Effector memory CD4-positive, alpha-beta T cell (primary cell): ENCODE measurements around the gene FBXO34.

Experiments
- DNase-seq, 3 donors: peaks; one replicate each; pipeline ENCODE4 v3.0.0-alpha.2; 2020
- H3K27ac ChIP-seq: 2 replicates; pipeline ENCODE4 v1.7.0; 2013; ENCODE audit warnings: mild to moderate bottlenecking, low read length, moderate library complexity; ENCODE audit not compliant: insufficient read depth, poor library complexity, severe bottlenecking
- H3K27me3 ChIP-seq: replicated peaks from 2 replicates; pipeline ENCODE4 v1.7.0; 2013; ENCODE audit warnings: mild to moderate bottlenecking, low read length; ENCODE audit not compliant: insufficient read depth, control insufficient read depth, poor library complexity, severe bottlenecking
- H3K36me3 ChIP-seq: 2 replicates; pipeline ENCODE4 v1.7.0; 2013; ENCODE audit warnings: mild to moderate bottlenecking, low read length, moderate library complexity; ENCODE audit not compliant: control insufficient read depth, insufficient read depth
- H3K4me1 ChIP-seq: 2 replicates; pipeline ENCODE4 v1.7.0; 2013; ENCODE audit warnings: low read length, mild to moderate bottlenecking; ENCODE audit not compliant: control insufficient read depth, insufficient read depth, poor library complexity, severe bottlenecking
- H3K4me3 ChIP-seq: 2 replicates; pipeline ENCODE4 v1.7.0; 2013; ENCODE audit warnings: low read length, low read depth, mild to moderate bottlenecking; ENCODE audit not compliant: insufficient read depth, poor library complexity, severe bottlenecking
- H3K9me3 ChIP-seq: 2 replicates; pipeline ENCODE4 v1.7.0; 2013; ENCODE audit warnings: mild to moderate bottlenecking, low read length, moderate library complexity; ENCODE audit not compliant: control insufficient read depth
- total RNA-seq, 3 donors: gene quantifications; one replicate each; lab custom pipeline; 2026; lab: John Stamatoyannopoulos, UW

The FBXO34 gene
- 55.9 to 72.8 (median 63.1) reads per million in 3 donors for total RNA-seq

DNA sequence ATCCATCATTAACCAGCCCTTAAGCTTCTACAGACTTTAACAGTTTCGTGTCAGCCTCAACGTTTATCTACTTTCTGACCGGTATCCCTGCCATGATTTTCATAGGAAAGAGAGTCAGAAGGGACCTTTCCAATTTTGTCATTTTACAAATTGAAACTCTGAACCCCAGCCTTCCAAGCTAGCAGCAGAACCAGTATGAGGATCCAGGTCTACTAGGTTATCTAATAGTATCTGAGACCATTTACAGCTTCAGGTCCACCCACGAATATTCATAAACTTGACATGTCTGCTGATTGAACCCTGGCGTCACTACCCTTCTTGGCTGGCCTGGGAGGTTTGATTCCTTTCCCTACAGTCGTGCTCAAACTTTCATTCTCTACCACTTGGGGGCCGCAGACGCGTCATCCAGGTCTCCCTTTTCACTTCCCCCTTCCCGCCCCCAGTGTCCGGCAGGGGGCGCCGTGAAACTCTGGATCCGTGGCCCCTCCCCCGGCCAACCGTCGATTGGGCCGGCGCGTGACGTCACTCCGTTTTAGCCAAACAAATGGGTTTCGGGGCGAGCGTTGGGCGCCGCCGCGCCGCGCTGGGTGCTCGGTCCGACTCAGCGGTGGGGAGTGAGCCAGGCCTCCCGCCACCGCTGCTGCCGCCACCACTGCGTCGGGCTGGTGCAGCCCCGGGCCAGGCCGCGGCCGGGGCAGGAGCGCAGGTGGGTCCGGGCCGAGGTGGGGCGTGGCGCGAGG is at the start of gene FBXO34:
Gene FBXO34 (plus strand): TSS at position 590 of the 740 bp plus-strand sequence. CDS start 78,970 bp downstream, outside the sequence.
- no peaks in the 10 kb centered on the region for H3K27me3 ChIP-seq
- peak within 1 kb of the TSS; percentile 96 for H3K4me3 ChIP-seq
- peaks cover 8% of the 10 kb centered on the region for H3K4me1 ChIP-seq
- peak; percentile 99 for DNase-seq
- H3K36me3 ChIP-seq = no peaks in the 10 kb centered on the region
- no peaks in the 10 kb centered on the region for H3K9me3 ChIP-seq
- H3K27ac ChIP-seq = peak within 1 kb of the TSS; percentile 83

- Histone ChIP-seq H3K27me3 (peaks cover 3% of the 10 kb centered on the region), H3K4me1 (no peaks in the 10 kb centered on the region), H3K36me3 (no peaks in the 10 kb centered on the region), H3K4me3 (no peak overlapping the region), H3K27ac (no peak overlapping the region), H3K9me3 (peaks cover 6% of the 10 kb centered on the region)
- no peak for DNase-seq
Measured at GRCh38 chr14:55221968-55222367, 49.3 kb upstream of the FBXO34 start.

- no peaks in the 10 kb centered on the region for H3K36me3 ChIP-seq
- no peak overlapping the region for H3K27ac ChIP-seq
- H3K4me3 ChIP-seq = no peak overlapping the region
- H3K27me3 ChIP-seq = peaks cover 3% of the 10 kb centered on the region
- H3K9me3 ChIP-seq = peaks cover 10% of the 10 kb centered on the region
- no peak for DNase-seq
- no peaks in the 10 kb centered on the region for H3K4me1 ChIP-seq
Measured at GRCh38 chr14:55223364-55223763, 47.9 kb upstream of the FBXO34 start.

DNA sequence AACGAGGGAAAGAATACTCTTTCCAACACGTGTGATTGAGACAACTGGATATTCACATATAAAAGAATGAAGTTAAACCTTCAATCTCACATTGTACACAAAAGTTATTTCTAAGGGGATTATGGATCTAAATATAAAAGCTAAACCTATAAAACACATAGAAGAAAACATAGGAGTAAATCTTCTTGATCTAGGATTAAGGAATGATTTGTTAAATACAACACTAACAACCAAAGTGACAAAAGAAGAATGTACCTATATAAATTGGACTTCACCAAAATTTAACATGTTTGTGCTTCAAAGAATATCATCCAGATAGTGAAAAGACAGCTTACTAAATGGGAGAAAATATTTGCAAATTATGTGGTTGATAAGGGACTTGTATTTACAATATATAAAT is 43.0 kb upstream of the FBXO34 start:
- Histone ChIP-seq H3K36me3 (no peaks in the 10 kb centered on the region), H3K4me3 (no peak overlapping the region), H3K27me3 (peaks cover 3% of the 10 kb centered on the region), H3K27ac (no peak overlapping the region), H3K4me1 (no peaks in the 10 kb centered on the region), H3K9me3 (peaks cover 10% of the 10 kb centered on the region)
- DNase-seq = no peak

DNA sequence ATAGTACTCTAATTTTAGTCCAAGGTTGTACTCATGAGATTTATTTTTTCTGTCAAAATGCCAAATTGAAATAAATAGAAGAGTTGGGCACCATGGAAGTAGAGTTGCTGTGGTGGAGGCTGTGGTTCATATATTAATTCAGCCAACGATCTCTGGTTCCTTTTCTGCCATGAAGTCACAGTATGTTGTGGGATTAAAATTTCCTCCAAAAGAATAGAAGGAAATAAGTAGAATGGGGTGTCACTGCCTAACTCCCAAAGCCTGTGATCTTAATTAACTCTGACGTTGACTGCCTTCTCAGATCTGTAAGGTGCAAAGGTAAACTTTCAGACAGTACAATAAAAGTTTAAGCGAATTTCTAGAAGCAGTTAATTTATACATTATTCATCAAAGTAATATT is 37.6 kb upstream of the FBXO34 start:
- DNase-seq = no peak
- Histone ChIP-seq H3K9me3 (no peaks in the 10 kb centered on the region), H3K4me3 (no peak overlapping the region), H3K4me1 (no peaks in the 10 kb centered on the region), H3K36me3 (no peaks in the 10 kb centered on the region), H3K27ac (no peak overlapping the region), H3K27me3 (no peaks in the 10 kb centered on the region)

DNA sequence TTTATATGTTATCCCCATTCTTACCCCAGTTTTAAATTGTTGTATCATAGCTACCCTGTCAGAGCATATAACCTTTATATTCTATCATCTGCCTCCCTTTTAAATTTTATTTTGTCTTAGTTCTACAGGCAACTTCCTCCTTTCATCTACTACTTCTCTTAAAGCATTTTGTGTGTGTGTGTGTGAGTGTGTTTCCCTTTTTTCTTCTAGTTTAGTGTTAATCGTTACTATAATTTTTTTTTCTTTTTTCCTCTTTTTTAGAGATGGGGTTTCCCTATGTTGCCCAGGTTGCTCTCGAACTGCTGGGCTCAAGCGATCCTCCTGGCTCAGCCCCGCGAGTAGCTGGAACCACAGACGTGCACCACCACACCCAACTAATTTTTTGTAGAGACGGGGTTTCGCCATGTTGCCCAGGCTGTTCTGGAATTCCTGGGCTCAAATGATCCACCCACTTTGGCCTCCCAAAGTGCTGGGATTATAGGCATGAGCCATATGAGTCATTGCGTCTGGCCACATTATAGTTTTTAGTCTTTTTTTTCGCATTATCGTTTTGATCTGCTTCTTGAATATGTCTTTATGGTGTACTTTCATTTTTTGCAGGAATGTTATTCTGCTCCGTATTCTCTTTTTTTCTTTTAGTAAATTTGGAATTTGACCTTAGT is 33.1 kb upstream of the FBXO34 start:
- no peak overlapping the region for H3K4me3 ChIP-seq
- no peaks in the 10 kb centered on the region for H3K9me3 ChIP-seq
- DNase-seq = no peak
- no peaks in the 10 kb centered on the region for H3K27me3 ChIP-seq
- H3K27ac ChIP-seq = no peak overlapping the region
- no peaks in the 10 kb centered on the region for H3K4me1 ChIP-seq
- no peaks in the 10 kb centered on the region for H3K36me3 ChIP-seq

DNA sequence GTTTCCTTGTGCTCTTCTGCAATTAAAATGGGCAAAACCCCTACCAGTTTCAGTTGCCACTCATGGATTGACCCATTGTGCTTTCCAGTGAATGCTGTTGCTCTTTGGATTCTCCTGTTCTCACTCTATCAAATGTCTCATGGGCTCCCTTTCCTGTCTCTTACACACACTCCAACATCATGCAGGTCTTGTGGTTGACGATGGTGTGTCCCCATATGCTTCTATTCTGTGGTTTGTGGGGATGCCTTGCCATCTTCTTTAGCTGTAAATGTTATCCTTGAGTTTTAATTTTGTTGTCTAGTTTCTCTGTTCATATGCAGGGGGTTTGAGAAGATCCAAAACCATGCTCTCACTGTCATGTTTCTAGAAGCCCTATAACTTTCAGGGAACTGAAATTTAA is 31.9 kb upstream of the FBXO34 start:
- Histone ChIP-seq H3K27me3 (no peaks in the 10 kb centered on the region), H3K36me3 (no peaks in the 10 kb centered on the region), H3K27ac (no peak overlapping the region), H3K9me3 (no peaks in the 10 kb centered on the region), H3K4me3 (no peak overlapping the region), H3K4me1 (no peaks in the 10 kb centered on the region)
- no peak for DNase-seq

GRCh38 chr14:55240526-55241178 is 30.6 kb upstream of the FBXO34 start:
- Histone ChIP-seq H3K9me3 (no peaks in the 10 kb centered on the region), H3K4me1 (no peaks in the 10 kb centered on the region), H3K27ac (no peak overlapping the region), H3K36me3 (no peaks in the 10 kb centered on the region), H3K4me3 (no peak overlapping the region), H3K27me3 (no peaks in the 10 kb centered on the region)
- no peak for DNase-seq

DNA sequence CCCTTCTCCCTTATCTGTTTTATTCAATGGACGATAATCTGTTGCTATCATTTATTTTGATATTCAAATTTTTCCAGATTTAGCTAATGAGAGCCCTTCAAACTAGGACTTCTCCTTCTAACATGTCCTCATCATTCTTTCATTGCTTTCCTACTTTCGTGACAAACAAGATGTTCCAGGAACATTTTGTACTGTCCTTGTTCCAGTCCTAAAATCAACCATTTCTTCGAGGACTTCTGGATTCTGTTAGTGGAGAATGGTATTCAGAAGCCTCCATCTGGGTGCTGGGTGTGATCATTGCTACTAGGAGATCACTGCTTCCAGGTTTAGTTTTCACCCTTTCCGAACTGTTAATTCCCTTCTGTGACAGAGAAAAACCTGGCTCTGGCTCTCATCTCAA is 29.5 kb upstream of the FBXO34 start:
- H3K4me3 ChIP-seq = no peak overlapping the region
- DNase-seq = no peak
- H3K9me3 ChIP-seq = no peaks in the 10 kb centered on the region
- H3K27me3 ChIP-seq = no peaks in the 10 kb centered on the region
- no peak overlapping the region for H3K27ac ChIP-seq
- H3K4me1 ChIP-seq = no peaks in the 10 kb centered on the region
- H3K36me3 ChIP-seq = no peaks in the 10 kb centered on the region

DNA sequence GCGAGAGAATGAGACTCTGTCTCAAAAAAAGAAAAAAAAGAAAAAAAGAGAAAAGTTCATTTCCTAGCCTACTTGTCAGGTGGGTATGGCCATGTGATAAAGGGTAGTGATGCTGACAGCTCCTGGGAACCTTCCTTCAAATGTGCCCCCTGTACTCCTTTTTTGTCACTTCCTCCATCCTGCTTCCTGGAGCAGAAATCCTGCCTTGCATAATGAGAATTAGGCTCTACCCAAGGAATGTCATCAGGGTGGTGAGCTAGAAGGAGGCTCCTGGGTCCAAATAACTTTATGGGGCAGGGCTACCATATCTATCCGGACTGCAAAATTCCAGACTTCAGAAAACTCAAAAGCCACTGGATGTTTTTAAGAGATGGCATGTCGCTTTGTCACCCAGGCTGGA is 27.8 kb upstream of the FBXO34 start:
- Histone ChIP-seq H3K4me3 (no peak overlapping the region), H3K27ac (no peak overlapping the region), H3K9me3 (no peaks in the 10 kb centered on the region), H3K4me1 (no peaks in the 10 kb centered on the region), H3K27me3 (no peaks in the 10 kb centered on the region), H3K36me3 (no peaks in the 10 kb centered on the region)
- DNase-seq = no peak
